ENCODE results near the gene HERC6. TPM values are rescaled to one million over a fixed set of nuclear protein-coding genes. Genes with fewer than 3 reads are reported as not detected.

The HERC6 gene
- total and polyA plus RNA-seq, 2 donors (not counting 1 experiment from before 2014, with no cell fraction given), result 5.1 to 10.9 TPM

DNA sequence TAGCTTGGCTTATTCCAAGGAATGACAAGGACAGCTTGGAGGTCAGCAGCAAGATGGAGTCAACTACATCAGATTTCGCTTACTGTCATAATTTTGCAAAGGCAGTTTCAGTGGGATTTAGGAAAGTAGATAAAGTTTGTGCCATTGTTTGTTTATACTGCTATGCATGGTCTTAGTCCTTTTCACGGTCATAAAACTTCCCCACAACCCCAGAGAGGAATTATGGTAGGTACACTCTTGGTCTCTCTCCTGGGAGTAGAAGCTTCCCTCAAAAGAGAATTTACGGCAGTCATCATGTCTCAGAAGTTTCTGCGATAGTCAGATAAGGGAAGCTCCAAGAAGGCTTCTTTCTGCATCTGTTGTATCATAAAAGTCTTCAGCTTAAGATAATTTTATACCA is 27.9 kb upstream of the HERC6 start:
- Histone ChIP-seq H3K9ac (ENCODE audit: low read length) (no peak overlapping the region), H3K4me1 (ENCODE audit: control insufficient read depth in 2 of 2, insufficient read depth in 2 of 2, low read length in 2 of 2) (no peaks in the 10 kb centered on the region), H3K27me3 (replicated peaks in 1 of 4; ENCODE audit: control extremely low read depth in 1 of 4, control insufficient read depth in 3 of 4, insufficient read depth in 4 of 4, low read length in 3 of 4) (no peaks in the 10 kb centered on the region), H3K36me3 (replicated peaks in 1 of 2; ENCODE audit: control extremely low read depth in 1 of 2, control insufficient read depth in 1 of 2, extremely low read depth in 1 of 2, insufficient read depth in 2 of 2, low read length in 1 of 2) (no peaks in the 10 kb centered on the region), H3K9me3 (ENCODE audit: control extremely low read depth in 1 of 3, control insufficient read depth in 2 of 3, insufficient read depth in 1 of 3, low read length in 2 of 3) (peaks cover 5 to 11% (median 10%) of the 10 kb centered on the region in 3 donors), H3K79me2 (ENCODE audit: control insufficient read depth, insufficient read depth, low read length) (no peaks in the 10 kb centered on the region), H3K27ac (ENCODE audit: low read length in 2 of 2) (no peak overlapping the region), H2AFZ (ENCODE audit: insufficient read depth, low read depth, low read length, poor library complexity, severe bottlenecking) (no peak overlapping the region), H3K4me2 (replicated peaks; ENCODE audit: low read depth, low read length, poor library complexity, severe bottlenecking) (no peak overlapping the region), H3K4me3 (ENCODE audit: control extremely low read depth in 1 of 5, extremely low read depth in 1 of 5, insufficient read depth in 1 of 5, low read depth in 2 of 5, low read length in 4 of 5) (no peak overlapping the region), H4K20me1 (ENCODE audit: control insufficient read depth, insufficient read depth, low read length, poor library complexity, severe bottlenecking) (no peaks in the 10 kb centered on the region)
- Mint-ChIP-seq H3K27ac (no peak overlapping the region), H3K4me1 (no peaks in the 10 kb centered on the region), H3K27me3 (no peaks in the 10 kb centered on the region), H3K4me3 (no peak overlapping the region), H3K9me3 (ENCODE audit: insufficient read depth) (no peaks in the 10 kb centered on the region)
- intact Hi-C loops (cut with micrococcal nuclease), result no loop called here
- ChIA-PET CTCF (no interaction called here), POLR2A (no interaction called here)
- TF ChIP-seq EZH2 (IDR thresholded peaks at IDR 0.05; ENCODE audit: borderline replicate concordance, insufficient read depth, low read depth, low read length, poor library complexity, severe bottlenecking), result no peak
- no peak for TF ChIP-seq CTCF (IDR thresholded peaks at IDR 0.05)
- no CpG with 5 or more reads among the region's 4 CpGs for WGBS (ENCODE audit: insufficient coverage)
- no peak for ATAC-seq (ENCODE audit: low read depth)
- no peak for DNase-seq

DNA sequence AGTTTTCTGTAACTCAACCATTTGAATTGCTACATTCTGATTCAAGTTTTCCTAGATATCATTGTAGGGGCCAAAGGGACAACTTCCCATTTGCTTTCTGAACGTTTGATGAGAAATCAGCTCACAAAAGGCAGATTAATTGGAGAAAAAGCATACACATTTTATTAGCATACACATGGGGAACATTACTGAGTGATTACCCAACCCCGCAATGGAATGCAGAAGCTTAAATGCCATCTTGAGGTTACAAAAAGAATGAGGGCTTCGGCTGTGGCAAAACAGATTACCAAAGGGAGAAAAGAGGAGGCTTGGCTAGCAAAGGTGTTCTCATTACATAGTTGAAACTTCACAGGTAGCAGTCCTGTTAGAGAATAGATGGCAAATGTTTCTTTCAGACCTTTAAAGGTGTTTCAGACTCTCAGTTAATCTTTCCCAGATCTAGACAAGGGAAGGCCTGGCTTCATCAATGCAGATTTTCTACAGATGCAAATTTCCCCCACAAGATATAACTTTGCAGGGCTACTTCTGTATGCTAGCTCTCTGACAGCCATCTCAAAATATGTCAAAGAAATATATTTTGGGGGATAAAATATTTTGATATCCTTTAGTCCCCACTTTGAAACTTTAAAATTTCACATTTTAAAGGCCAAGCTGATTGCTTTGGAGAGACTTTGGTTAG is 26.5 kb upstream of the HERC6 start:
- H3K9me3 Mint-ChIP-seq (ENCODE audit: insufficient read depth), result no peaks in the 10 kb centered on the region
- no peaks in the 10 kb centered on the region for H3K4me1 Mint-ChIP-seq
- intact Hi-C loops (cut with micrococcal nuclease), result no loop called here
- H3K4me3 Mint-ChIP-seq, result no peak overlapping the region
- TF ChIP-seq EZH2 (IDR thresholded peaks at IDR 0.05; ENCODE audit: borderline replicate concordance, insufficient read depth, low read depth, low read length, poor library complexity, severe bottlenecking) (no peak), CTCF (IDR thresholded peaks at IDR 0.05) (no peak)
- 100% methylated on average over 2 of the region's 3 CpGs for WGBS (ENCODE audit: insufficient coverage)
- POLR2A ChIA-PET, result no interaction called here
- Histone ChIP-seq H4K20me1 (ENCODE audit: control insufficient read depth, insufficient read depth, low read length, poor library complexity, severe bottlenecking) (no peaks in the 10 kb centered on the region), H3K4me3 (ENCODE audit: control extremely low read depth in 1 of 5, extremely low read depth in 1 of 5, insufficient read depth in 1 of 5, low read depth in 2 of 5, low read length in 4 of 5) (no peak overlapping the region), H3K27ac (ENCODE audit: low read length in 2 of 2) (no peak overlapping the region), H2AFZ (ENCODE audit: insufficient read depth, low read depth, low read length, poor library complexity, severe bottlenecking) (no peak overlapping the region), H3K4me2 (replicated peaks; ENCODE audit: low read depth, low read length, poor library complexity, severe bottlenecking) (no peak overlapping the region), H3K9me3 (ENCODE audit: control extremely low read depth in 1 of 3, control insufficient read depth in 2 of 3, insufficient read depth in 1 of 3, low read length in 2 of 3) (peaks cover 5 to 11% (median 10%) of the 10 kb centered on the region in 3 donors), H3K27me3 (replicated peaks in 1 of 4; ENCODE audit: control extremely low read depth in 1 of 4, control insufficient read depth in 3 of 4, insufficient read depth in 4 of 4, low read length in 3 of 4) (no peaks in the 10 kb centered on the region), H3K36me3 (replicated peaks in 1 of 2; ENCODE audit: control extremely low read depth in 1 of 2, control insufficient read depth in 1 of 2, extremely low read depth in 1 of 2, insufficient read depth in 2 of 2, low read length in 1 of 2) (no peaks in the 10 kb centered on the region), H3K79me2 (ENCODE audit: control insufficient read depth, insufficient read depth, low read length) (no peaks in the 10 kb centered on the region), H3K4me1 (ENCODE audit: control insufficient read depth in 2 of 2, insufficient read depth in 2 of 2, low read length in 2 of 2) (no peaks in the 10 kb centered on the region), H3K9ac (ENCODE audit: low read length) (no peak overlapping the region)
- no peak overlapping the region for H3K27ac Mint-ChIP-seq
- DNase-seq (no peak), ATAC-seq (ENCODE audit: low read depth) (no peak)
- CTCF ChIA-PET, result interaction anchor here (1.1 kb wide), 1 partner anchor 55 kb away, joined by 3 read pairs; no protein-coding TSS in a partner anchor
- H3K27me3 Mint-ChIP-seq, result no peaks in the 10 kb centered on the region
